Measurements from ENCODE around the gene CIPC. TPM values are rescaled to one million over a fixed set of nuclear protein-coding genes. Genes with fewer than 3 reads are reported as not detected.

Gene CIPC
- total and polyA plus RNA-seq, 4 donors = 6.4 to 32.0 (median 18.6) TPM

GRCh38 chr14:77058117-77058516, 39.9 kb upstream of the CIPC start:
- WGBS, 2 donors = 88 to 97% methylated on average over 9 of the region's 9 CpGs
- Histone ChIP-seq H3K4me3 (no peak overlapping the region), H3K27me3 (ENCODE audit: control insufficient read depth in 3 of 3, insufficient read depth in 3 of 3, low read length in 2 of 3) (no peaks in the 10 kb centered on the region), H3K9me3 (ENCODE audit: control insufficient read depth in 4 of 4, insufficient read depth in 3 of 4, low read length in 3 of 4) (peaks cover 0 to 4% (median 2%) of the 10 kb centered on the region in 4 donors), H3K27ac (ENCODE audit: low read depth in 1 of 2, low read length in 1 of 2) (no peak overlapping the region), H3K36me3 (ENCODE audit: control insufficient read depth in 4 of 4, insufficient read depth in 4 of 4, low read length in 4 of 4) (no peaks in the 10 kb centered on the region), H3K9ac (ENCODE audit: insufficient read depth in 1 of 2, low read length in 2 of 2) (no peak overlapping the region), H3K4me1 (ENCODE audit: control insufficient read depth in 5 of 5, insufficient read depth in 5 of 5, low read length in 5 of 5) (peaks cover 0 to 5% (median 0%) of the 10 kb centered on the region in 5 donors)
- no peak for ATAC-seq (ENCODE audit: insufficient read depth, low FRiP score)
- TF ChIP-seq CTCF (IDR thresholded peaks at IDR 0.05; ENCODE audit: control extremely low read depth, extremely low read depth) = no peak
- no peak for DNase-seq

GRCh38 chr14:77058785-77059184, 39.3 kb upstream of the CIPC start:
- Histone ChIP-seq H3K4me1 (ENCODE audit: control insufficient read depth in 5 of 5, insufficient read depth in 5 of 5, low read length in 5 of 5) (peaks cover 0 to 3% (median 0%) of the 10 kb centered on the region in 5 donors), H3K4me3 (no peak overlapping the region), H3K9ac (ENCODE audit: insufficient read depth in 1 of 2, low read length in 2 of 2) (no peak overlapping the region), H3K9me3 (ENCODE audit: control insufficient read depth in 4 of 4, insufficient read depth in 3 of 4, low read length in 3 of 4) (peaks cover 0 to 4% (median 2%) of the 10 kb centered on the region in 4 donors), H3K27me3 (ENCODE audit: control insufficient read depth in 3 of 3, insufficient read depth in 3 of 3, low read length in 2 of 3) (no peaks in the 10 kb centered on the region), H3K36me3 (ENCODE audit: control insufficient read depth in 4 of 4, insufficient read depth in 4 of 4, low read length in 4 of 4) (no peaks in the 10 kb centered on the region), H3K27ac (ENCODE audit: low read depth in 1 of 2, low read length in 1 of 2) (no peak overlapping the region)
- WGBS, 2 donors = 63 to 83% methylated on average over 9 of the region's 9 CpGs
- DNase-seq (no peak), ATAC-seq (ENCODE audit: insufficient read depth, low FRiP score) (no peak)
- no peak for TF ChIP-seq CTCF (IDR thresholded peaks at IDR 0.05; ENCODE audit: control extremely low read depth, extremely low read depth)

GRCh38 chr14:77059276-77059915, 38.7 kb upstream of the CIPC start:
- no peak for ATAC-seq (ENCODE audit: insufficient read depth, low FRiP score)

More at GRCh38 chr14:77059276-77059915, 38.7 kb upstream of the CIPC start:
- Histone ChIP-seq H3K9ac (ENCODE audit: insufficient read depth in 1 of 2, low read length in 2 of 2) (no peak overlapping the region), H3K4me3 (no peak overlapping the region), H3K36me3 (ENCODE audit: control insufficient read depth in 4 of 4, insufficient read depth in 4 of 4, low read length in 4 of 4) (no peaks in the 10 kb centered on the region), H3K4me1 (ENCODE audit: control insufficient read depth in 5 of 5, insufficient read depth in 5 of 5, low read length in 5 of 5) (peaks cover 0 to 7% (median 0%) of the 10 kb centered on the region in 5 donors), H3K27ac (ENCODE audit: low read depth in 1 of 2, low read length in 1 of 2) (no peak overlapping the region), H3K9me3 (ENCODE audit: control insufficient read depth in 4 of 4, insufficient read depth in 3 of 4, low read length in 3 of 4) (peaks cover 0 to 4% (median 2%) of the 10 kb centered on the region in 4 donors), H3K27me3 (ENCODE audit: control insufficient read depth in 3 of 3, insufficient read depth in 3 of 3, low read length in 2 of 3) (no peaks in the 10 kb centered on the region)
- peak; percentile 28 for TF ChIP-seq CTCF (IDR thresholded peaks at IDR 0.05; ENCODE audit: control extremely low read depth, extremely low read depth)
- WGBS, 2 donors = 58 to 67% methylated on average over 12 of the region's 12 CpGs
- no peak for DNase-seq

All from lung (tissue), 12 donors.